Rectal smooth muscle tissue (tissue), 1 donor: ENCODE results near the gene FRMD4B.

ENCODE experiments used
- H3K27ac ChIP-seq: one replicate; pipeline ENCODE4 v1.7.0; 2013; ENCODE audit warnings: low read depth, low read length, inconsistent platforms
- H3K27me3 ChIP-seq: one replicate; pipeline ENCODE4 v1.7.0; 2013; ENCODE audit warnings: low read length; ENCODE audit not compliant: control insufficient read depth, insufficient read depth
- H3K36me3 ChIP-seq: one replicate; pipeline ENCODE4 v1.7.0; 2013; ENCODE audit warnings: low read length; ENCODE audit not compliant: control insufficient read depth, insufficient read depth
- H3K4me1 ChIP-seq: one replicate; pipeline ENCODE4 v1.7.0; 2013; ENCODE audit warnings: low read length; ENCODE audit not compliant: control insufficient read depth, insufficient read depth
- H3K4me3 ChIP-seq: one replicate; pipeline ENCODE4 v1.7.0; 2013; ENCODE audit warnings: low read length
- H3K9ac ChIP-seq: one replicate; pipeline ENCODE4 v1.7.0; 2013; ENCODE audit warnings: low read length

Gene FRMD4B

DNA sequence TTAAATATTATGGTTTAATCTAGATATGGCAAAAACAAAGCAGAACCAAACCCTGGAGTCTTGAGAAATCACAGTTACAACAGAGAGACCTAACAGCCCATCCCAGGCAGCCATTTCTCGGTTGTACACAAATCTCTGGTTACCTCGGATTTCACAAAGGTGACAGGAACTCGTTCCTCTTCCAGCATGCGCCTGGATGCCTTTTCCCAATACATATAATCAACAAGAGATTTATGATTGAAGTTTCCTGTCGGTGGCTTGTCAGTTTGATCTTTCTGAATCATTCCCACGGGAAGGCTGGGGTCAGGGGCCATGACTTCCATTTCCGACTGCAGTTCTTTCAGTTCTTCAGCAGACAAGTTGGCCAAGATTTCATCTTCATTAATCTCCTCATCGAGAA, 263.9 kb downstream of the FRMD4B start:
- H3K36me3 ChIP-seq, result no peaks in the 10 kb centered on the region
- no peak overlapping the region for H3K27ac ChIP-seq
- no peaks in the 10 kb centered on the region for H3K4me1 ChIP-seq
- no peaks in the 10 kb centered on the region for H3K27me3 ChIP-seq
- H3K4me3 ChIP-seq, result no peak overlapping the region
- H3K9ac ChIP-seq, result no peak overlapping the region

DNA sequence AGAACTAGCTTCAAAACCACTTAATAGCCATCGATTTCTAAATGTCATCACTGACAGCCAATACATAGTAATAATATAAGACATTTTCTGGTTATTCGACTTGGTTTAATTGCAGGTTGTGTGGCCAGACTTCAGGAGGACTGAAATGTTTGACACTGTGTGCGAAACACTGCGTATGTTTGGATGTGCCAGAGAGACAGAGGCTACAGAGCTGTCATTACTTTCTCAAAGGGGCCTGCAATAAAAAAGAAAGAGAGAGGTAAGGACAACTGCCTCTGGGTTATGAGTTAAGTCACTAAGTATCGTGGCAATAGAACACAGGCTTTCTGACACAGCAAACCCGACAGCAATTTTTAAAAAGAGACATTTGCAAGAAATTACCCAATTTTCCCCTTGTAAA, 264.4 kb downstream of the FRMD4B start:
- H3K27ac ChIP-seq, result no peak overlapping the region

DNA sequence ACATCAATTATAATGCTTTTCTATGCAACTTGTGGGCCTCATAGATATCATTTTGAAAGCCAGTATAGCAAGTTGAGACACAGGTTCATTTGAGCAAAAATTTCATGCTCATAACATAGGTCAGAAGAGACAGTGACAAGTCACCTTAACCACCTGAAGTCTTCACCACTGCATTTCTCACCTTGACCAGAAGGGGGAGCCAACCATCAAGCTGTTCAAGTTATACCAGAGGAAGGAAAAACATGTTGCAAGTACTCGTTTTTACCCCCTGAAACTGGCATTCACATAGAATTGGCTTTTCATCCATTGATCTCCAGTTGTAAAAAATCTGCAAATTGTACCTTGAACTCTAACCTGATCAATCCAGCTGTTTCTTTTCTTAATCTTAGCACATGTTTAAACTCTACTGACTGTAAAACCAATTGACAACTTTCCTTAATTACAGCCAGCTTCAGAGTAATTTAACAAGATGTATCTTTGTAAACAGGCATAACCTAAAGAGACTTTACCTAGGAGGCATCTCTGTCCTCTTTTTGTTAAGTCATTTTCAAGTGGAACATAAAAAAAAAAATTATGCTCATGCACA, 264.9 kb downstream of the FRMD4B start:
- Histone ChIP-seq H3K4me1 (no peaks in the 10 kb centered on the region), H3K9ac (no peak overlapping the region), H3K27me3 (no peaks in the 10 kb centered on the region), H3K4me3 (no peak overlapping the region), H3K36me3 (no peaks in the 10 kb centered on the region), H3K27ac (no peak overlapping the region)

More for the DNA sequence above, 264.4 kb downstream of the FRMD4B start:
- no peaks in the 10 kb centered on the region for H3K27me3 ChIP-seq
- H3K36me3 ChIP-seq, result no peaks in the 10 kb centered on the region
- H3K4me1 ChIP-seq, result no peaks in the 10 kb centered on the region
- H3K4me3 ChIP-seq, result no peak overlapping the region
- H3K9ac ChIP-seq, result no peak overlapping the region
